ENCODE results near the gene FYN.

FYN gene

DNA sequence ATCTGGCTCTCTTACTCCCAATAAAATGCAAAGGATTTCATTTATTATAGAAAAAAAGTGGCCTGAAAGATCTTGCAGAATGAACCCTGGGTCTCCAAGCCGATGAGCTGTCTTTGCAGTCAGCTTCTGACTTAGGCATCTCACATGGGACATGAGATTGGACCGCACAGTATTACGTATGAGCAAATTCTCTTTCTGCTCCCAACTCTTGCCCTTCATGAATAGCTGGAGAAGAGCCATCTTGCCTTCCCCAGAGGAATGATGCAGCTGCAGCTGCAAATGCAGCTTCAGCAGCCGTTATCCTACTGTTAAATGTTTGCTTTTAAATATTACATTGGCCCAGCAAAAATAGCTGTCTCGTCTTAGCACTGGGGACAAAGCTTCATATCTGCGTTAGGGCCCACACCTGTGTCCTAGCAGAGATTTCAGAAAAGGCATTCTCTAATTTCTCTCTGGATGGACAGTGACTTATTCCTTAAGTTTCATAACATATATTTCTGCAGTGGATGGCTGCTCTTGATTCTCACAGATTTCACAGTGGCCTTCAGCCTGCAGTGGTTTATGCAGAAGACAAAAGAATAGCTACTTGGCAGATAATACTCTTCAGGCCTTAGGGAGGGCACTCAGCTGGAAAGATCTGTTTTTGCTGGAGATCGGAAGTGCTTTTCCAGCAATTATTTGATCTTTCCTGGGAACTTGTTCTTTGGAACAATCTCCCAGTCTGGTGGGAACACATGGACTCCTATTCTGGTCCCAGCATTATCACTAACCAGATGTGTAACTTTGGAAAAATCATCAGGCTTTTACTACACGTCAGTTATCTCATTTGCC, 129.2 kb downstream of the FYN start:
- no peak for DNase-seq

DNA sequence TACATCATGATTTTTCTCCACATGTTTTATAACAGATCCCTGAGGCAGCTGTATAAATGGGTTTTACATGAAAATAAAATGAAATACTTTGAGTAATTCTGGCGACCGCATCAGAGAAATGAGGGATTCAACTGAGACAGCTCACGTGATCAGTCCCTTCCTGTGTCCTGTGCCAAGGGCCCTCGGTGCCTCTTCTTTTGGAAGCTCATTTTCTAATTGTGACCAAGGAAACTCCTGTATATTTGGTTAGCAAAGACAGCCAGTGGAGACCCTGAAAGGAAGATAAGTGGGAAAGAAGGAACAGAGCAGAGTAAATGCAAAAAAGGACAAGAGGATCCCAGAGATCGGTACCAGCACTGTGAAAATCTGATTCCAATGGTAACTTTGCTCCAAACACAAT, 129.9 kb downstream of the FYN start:
- DNase-seq = no peak

DNA sequence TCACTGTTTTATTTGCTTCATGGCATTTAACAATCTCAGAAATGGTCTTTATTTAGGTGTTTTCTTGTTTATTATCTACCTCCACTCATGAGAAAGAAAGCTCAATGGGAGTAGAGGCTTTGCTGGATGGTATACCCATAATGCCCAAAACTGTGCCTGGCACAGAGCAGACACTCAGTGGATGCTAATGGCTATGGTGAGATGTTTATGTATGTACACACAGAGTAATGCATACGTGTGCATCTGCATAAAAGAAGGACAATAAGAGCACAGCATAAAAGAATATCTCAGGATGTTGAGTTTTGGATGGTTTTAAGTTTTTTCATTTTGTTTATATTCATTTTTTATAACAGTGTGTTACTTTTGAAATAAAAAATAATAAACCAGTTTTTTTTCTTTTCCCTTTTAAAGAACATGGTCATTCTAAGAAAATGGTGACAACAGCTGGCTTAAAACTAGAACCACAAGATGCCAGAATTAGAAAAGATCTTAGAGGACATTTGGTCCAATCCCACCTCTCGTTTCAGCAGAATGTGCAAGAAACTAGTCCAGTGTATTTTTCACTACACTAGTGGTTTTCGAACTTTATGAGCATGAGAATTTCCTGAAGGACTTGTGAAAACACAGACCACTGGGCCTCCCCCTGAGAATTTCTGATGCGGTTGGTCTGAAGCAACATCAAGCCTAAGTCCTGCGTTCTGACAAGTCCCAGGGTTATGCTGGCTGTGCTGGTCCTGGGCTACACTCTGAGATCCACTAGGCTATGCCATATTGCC, 131.9 kb downstream of the FYN start:
- no peak for DNase-seq

DNA sequence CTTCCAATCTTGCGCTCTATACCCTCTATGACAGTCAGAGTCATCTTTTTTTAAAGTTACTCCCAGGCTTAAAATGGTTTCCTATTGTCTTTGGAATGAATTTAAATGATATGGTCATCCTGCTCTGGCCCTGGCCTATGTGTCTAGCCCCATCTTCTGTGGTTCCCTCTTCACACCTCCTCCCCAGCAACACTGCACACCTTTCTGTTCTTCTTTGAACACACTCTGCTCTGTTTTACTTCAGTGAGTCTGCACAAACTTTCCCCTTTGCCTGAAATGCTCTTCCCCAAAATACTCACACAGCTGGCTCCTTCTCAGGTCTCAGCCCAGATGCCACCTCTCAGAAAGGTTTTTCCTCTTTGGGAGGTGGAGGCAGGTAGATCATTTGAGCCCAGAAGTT, 132.7 kb downstream of the FYN start:
- no peak for DNase-seq

DNA sequence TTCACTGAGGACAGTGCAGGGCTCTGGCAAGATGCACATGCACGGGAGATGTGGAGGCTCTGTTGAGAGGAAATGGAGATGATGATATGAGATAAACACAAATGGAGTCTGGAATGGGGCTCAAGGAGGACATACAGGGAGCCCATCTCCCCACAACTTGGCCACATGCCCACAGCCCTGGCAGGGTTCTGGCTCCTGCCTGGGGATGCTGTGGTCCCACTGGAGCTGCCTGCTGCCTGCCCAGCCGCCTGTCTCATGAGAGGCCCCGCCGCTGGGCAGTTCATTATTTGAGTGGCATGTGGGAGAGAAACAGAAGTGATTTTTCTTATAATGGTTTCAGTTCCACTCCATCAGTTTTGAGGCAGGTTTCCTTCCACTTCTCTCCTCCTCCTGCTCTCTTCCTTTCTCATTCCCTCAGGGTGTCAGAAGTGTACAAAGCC, 134.0 kb downstream of the FYN start:
- no peak for DNase-seq

DNA sequence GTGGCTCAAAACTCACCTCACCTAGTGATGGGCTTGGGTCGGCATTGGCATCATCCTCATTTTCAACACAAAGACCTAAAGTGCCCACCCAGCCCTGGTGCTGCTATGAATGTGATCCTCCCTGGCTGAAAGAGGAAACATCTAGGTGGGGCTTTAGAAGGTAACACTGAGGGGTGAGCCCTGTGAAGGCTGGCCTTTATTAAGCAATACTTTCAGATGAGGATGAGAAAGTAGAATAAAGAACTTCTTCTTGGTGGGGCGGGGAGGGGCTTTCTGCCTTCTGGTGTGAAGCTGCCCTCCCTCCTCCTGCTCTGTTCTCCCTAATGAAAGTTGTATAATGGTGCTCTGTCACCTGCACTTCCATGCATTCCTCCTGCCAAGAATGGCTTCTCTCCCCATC, 134.6 kb downstream of the FYN start:
- DNase-seq = no peak

DNA sequence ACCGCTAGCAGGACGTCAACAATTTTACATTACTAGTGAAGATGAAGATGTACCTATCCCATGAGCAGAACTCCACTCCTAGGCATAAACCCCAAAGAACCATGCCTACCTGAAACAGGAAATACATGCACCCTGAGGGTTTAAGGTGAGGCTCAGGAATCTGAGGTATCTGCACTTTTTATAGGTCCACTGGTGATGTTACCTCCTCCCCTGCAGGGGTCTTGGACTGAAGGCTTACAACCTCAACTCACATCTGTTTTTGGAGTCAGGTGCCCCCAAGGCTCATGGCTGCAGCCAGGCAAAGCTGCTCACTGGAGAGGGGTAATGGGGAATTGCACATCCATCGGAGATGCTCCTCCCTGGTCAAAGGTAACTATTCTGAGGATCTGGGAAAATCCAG, 135.1 kb downstream of the FYN start:
- no peak for DNase-seq

DNA sequence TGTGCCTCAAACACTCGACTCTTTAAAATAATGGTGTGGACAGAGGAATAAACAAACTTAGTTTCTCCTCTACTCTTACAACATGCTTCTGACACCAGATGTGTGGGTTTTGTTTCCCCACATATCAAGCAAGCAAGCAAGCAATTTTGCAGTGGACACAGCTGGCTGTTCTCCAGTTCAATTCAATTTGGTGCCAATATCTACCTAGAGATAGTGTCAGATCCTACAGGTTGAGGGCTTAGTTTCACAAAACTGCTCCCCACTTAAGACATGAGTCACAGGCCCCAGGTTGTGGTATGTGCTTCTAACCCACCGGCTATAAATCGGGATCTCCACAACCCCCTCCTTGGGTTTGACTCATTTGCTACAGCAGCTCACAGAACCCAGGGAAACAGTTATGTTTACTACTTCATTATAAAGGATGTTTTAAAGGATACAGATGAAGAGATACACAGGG, 136.2 kb downstream of the FYN start:
- DNase-seq = no peak

DNA sequence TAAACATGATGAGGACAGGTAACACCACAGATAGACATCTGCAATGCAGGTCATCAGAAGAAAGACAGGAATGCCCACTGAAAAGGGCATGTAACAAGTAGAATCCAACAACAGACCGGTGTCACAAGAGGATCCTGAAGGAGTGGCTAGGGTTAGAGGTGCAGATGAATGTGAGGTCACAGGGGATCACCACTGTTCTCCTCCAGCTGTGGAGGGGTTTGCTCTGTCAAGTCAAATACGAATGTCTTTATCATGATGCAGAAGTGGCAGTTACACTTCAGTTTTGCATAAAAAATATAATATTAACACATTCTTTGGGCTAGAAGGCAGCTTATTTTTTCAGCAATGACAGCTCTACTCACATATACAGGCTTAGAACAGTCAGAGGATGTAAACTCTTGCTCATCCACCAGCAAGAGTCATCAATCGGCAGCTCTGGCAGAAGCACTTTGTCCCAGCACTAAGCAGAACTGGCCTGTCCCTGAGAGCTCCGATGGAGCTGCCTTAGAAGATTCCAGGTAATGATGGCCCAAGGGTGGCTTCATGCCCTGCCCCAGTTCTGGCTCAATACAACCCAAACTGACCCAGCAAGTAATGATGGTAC, 137.1 kb downstream of the FYN start:
- no peak for DNase-seq

DNA sequence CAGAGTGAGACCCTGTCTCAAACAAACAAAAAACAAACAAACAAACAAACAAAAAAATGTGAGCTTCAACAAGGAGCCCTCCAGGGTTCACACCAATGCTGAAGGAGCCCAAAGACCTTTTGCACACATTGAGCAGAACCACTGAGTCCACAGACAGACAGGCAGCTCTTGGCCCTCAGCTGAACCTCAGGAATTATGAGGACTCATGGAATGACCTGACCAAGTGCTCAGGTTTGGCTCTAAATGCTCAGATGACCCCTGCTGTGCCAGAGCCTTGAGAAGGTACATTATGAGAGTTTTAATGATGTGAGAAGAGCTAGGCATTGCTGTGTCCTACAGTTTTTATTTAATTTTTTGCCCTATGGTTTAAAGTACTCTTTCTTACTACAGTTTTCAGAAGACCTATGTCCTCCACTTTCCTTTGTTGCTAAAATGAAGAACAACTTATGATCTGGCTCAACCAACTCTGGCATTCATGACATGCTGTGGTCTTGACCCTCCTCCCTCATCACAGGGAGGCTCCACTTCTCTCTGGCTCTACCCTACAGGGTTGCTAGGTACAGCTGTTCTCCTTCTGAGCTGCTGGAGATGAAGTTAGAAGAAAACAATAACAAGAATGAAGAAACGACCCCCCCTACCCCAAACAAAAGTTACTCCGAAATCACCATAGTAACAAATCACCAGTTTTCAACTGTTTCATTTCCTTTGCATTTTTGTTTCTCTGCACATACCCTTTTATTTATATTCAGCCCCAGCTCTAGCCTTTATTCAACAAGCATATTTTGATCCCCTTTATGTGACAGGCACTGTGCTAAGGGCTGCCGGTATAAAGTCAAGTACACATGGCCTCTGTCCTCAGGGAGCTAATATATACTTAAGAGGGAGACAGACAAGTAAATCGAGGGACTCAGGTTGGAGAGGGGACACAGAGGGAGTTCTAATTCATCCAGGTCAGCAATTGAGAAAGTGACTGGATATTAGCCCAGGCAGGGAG, 138.9 kb downstream of the FYN start:
- no peak for DNase-seq

DNA sequence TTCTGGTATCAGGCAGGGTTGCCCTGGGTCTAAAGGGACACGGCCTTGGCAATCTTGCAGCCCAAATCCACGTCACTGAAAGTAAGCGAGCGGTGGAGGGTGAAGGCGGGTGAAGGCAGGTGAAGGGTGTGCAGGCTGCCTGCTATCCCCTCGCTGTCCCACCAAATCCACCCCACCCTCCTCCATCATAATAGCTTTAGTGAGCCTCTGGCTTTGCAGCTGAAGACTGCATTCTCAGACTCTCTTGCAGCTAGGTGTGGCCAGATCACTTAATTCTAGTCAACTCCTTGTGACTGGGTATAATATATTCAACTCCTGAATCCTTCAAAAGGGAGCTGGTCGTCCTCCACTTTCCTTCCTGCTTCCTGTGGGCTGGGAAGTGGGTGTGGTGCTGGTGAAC, 140.9 kb downstream of the FYN start:
- no peak for DNase-seq

DNA sequence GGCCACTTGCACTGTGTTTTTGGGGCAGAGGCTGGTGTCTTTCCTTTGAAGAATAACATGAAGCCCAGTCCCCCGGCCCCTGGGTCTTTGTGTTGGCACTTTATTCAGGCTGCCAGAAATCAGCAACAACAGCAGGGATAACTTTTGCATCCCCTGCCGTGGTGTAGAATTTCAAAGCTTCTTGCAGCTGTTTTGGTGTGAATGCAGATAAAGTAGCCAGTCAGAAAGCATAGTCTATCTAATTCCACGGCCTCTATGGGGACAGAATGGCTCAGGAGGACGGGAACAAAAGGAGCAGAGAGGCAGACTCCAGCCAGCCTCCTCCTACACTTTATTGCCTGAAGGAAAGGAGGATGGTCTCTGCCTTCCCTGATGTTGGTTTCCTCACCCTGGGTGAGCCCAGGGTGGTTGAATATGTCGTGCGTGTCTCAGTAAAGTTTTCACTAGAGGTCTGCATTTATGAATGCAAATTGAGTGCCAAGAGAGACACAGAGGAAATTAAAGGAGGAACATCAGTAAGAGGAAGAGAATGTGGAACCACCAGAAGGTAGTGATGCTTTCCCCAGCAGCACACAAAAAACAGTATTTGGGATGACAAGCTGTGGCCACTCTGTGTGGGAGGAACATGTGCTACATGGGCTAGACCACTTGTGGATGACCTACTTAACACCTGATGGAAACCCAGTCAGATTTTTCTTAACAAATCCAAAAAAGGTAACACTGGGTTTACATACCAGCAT, 141.6 kb downstream of the FYN start:
- DNase-seq = no peak

DNA sequence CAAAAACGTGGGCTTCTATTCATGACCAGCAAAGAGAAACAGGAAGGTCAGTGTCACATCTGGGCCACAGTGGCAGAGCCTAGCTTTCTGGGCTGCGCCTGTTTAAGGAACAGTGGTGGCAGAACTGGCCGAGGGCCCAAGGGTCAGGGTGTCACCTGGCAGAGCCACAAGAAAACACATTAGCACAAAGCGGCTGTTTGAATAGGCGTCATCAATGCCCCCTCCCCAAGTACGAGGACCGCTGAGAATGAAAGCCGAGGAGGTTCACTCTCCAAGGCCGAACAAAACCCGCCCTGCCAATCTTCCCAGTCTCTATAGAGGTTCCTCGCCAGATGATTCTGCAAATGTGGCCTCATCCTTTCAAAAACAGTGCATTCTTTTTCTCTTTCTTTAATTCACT, 142.4 kb downstream of the FYN start:
- DNase-seq = no peak

DNA sequence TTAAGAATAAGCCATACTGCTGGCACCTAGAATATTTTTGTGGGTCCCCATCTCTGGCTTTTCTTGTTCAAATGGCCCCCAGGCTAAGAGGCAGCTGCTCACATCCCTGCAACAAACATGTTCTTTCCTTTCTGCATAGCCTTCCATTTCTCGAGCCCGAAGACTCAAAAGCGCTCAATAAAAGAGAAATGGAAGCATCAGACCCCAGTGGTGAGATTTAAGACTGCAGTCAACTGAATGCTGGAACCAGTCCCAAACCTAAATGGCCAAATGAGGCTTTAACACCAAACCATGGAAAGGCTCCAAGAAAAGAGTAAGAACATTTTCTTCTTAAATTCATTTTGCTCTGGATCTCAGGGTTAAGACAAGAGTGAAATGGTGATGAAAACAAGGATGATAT, 145.4 kb downstream of the FYN start:
- no peak for DNase-seq

DNA sequence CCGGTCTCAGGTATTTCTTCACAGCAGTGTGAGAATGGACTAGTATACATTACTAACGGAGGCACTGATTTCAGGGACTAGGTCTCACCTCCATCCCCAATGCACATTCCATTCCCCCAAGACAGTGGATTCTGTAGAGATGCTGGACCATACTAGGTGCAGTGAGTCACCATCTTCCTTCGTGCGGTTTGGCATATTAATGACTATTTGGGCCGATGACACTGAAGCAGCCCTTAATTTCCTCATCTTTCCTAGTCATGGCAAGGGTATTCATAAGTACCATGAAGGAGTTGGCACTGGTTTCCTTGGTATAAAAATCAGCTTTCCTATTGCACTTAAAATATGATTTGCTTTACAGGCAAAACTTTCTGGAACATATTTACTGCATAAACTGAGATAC, 146.2 kb downstream of the FYN start:
- no peak for DNase-seq

DNA sequence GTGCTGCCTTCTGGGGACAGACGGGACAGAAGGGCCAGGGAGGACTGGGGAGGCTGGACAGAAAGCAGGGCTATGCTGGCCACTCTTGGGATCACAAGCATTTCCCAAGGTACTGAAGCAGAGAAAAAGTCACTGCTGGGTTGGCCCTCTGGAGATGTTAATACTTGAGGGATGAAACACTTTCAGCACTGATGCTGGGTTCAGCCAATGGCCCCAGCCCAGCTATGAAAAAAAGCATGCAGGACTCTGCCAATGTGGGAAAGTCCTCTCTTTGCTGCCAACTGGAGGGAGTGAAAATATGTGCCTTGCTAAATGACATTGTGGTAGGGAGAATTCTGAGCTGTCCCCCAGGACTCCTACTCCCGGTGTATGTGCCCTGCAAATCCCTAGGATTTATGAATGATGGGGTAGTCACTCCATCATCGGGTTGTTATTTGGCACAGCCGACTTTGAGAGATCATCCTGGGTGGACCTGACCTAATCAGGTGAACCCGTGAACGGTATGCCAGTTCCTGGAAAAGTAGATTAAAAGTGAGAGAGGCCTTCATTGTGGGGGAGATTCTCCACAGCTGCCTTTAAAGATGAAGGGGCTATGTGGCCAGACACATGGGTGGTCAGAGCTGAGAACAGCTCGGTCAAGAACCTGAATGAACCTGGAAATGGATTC, 147.7 kb downstream of the FYN start:
- DNase-seq = no peak

DNA sequence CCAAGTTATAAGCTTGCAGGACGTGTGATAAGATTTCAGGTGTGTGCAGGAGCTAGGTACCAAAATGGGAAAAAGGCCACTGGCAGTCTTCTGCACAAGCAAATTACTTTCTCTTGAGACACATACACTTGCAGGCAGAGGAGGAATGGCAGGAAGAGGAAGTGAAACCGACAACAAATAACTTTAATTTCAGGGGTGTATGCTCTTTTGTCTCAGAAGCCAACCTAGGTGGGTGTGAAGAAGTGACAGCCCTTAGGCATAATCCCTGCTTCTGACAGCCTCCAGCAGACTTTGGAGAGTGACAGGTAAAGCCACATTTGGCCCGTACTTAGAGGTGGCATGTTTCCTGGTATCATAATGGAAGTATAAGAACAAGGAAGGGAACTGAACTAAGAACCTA, 148.7 kb downstream of the FYN start:
- no peak for DNase-seq

DNA sequence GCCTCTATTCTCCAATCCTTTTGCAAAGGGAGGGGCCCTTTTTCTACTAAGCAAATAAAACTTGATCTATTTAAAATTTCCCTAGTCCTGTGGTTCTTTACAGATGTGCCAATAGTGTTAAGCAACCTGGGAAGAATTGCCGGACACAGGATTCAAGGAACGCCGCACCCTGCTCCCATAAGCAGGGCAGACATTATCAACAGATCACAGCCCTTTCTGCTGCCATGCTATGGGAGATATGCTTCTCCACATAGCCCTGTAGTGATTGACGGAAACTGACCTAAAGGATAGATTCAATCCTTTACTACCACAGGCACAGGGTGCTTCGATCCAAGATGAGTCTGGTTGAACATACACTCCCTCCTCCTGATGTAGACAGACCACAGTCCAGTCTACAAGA, 149.2 kb downstream of the FYN start:
- no peak for DNase-seq

DNA sequence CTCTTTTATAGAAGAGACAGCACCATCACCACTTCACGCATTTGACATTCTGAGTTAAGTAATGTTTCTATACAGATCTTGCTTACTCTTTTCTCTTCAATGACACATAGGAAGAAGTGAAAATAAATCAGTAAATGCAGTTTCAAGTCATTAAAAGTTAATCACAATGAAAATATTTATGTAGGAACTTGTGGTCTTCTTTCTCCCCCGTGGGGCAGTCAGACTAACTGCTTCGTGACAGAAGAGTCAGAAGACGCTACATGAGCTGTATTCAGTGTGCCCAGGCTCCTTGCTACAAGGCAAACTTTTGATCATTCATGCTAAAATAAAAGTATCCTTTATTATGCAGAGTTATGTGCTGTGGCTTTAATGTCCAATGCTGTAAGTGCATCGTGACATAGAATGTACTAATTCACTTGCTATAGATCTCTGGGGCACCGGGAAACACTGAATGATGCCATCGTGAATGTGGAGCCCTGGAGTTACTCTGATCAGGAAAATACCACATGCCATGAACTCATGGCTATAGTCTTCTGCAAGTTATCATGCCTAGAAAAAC, 149.8 kb downstream of the FYN start:
- no peak for DNase-seq

DNA sequence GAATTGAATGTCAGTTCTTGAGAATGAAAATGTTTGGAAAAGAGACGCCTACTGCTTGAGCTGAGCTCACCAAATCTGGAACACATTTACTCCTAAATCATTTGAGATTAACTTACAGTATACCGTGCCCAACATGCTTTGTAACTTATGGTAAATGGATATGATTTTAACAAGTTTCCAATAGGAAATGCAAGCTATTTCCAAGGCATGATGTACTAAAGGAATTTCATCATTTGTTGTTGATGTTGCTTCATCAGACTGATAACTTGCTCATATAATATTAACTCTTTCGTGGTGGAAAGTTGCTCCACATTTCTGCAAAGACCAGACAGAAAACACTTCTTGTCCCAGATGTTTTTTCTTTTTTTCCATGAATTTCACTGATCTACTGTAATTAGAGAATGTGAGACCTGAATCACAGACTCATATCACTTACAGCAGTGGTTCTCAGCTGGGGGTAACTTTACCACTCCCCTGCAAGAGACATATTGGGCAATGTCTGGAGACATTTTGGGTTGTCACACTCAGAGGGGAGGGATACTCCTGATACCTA, 151.0 kb downstream of the FYN start:
- DNase-seq = no peak

DNA sequence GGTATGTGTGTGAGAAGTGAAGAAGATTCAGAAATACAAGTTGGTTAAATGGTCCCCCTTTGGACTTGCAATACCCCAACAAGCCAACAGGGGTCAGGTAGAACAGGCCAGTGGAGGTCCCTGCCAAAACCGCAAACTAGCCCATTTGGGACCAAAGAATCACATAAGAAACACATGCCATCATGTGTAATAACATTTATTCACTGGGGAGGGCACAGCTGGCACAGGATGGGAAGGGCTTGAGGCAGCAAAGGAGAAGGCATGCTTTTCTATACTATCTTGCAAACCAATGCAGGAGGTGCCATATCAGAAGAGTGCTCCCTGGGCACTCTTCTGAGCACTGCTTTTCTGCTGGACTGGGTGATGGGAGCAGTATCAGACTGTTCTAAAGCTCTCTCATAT, 151.5 kb downstream of the FYN start:
- DNase-seq = no peak

Measured in activated naive CD4-positive, alpha-beta T cell (primary cell).